Neural cell (in vitro differentiated cells): Measurements from ENCODE around the gene TFB2M.

Source experiments
- EP300 ChIP-seq: fragments of 450-650 bp; conservative IDR thresholded peaks from 2 replicates; pipeline ENCODE4 v1.6.1; 2014; ENCODE audit warnings: antibody characterized with exemption, mild to moderate bottlenecking, moderate library complexity; ENCODE audit not compliant: poor library complexity, severe bottlenecking
- EZH2 ChIP-seq: fragments of 200-600, 300-800 bp; shearing (Covaris generic), sonication (generic); IDR thresholded peaks from 2 replicates; pipeline ENCODE4 v1.6.1; 2014; ENCODE audit warnings: antibody characterized with exemption, low read length, borderline replicate concordance, mild to moderate bottlenecking; ENCODE audit not compliant: insufficient read depth, poor library complexity, severe bottlenecking
- MXI1 ChIP-seq: fragments of 450-650 bp; conservative IDR thresholded peaks from 2 replicates; pipeline ENCODE4 v1.6.1; 2014; ENCODE audit warnings: antibody characterized with exemption, mild to moderate bottlenecking; ENCODE audit not compliant: poor library complexity, severe bottlenecking
- POLR2AphosphoS5 ChIP-seq: IDR thresholded peaks from 2 replicates; pipeline ENCODE4 v1.6.1; 2012
- RAD21 ChIP-seq: fragments of 450-650 bp; conservative IDR thresholded peaks from 2 replicates; pipeline ENCODE4 v1.6.1; 2014; ENCODE audit warnings: antibody characterized with exemption, mild to moderate bottlenecking, moderate library complexity
- SMC3 ChIP-seq: fragments of 450-650 bp; conservative IDR thresholded peaks from 2 replicates; pipeline ENCODE4 v1.6.1; 2014; ENCODE audit warnings: antibody characterized with exemption, mild to moderate bottlenecking, moderate library complexity; ENCODE audit not compliant: poor library complexity
- TAF1 ChIP-seq: IDR thresholded peaks from 2 replicates; pipeline ENCODE4 v1.6.1; 2012; ENCODE audit warnings: low read depth
- TF ChIP-seq, protein P1 (sequence below): fragments of 450-650 bp; IDR thresholded peaks from 2 replicates; pipeline ENCODE4 v1.5.1; 2014; ENCODE audit warnings: antibody characterized with exemption, mild to moderate bottlenecking, moderate library complexity; ENCODE audit not compliant: poor library complexity, severe bottlenecking
- TF ChIP-seq, protein P2 (sequence below): IDR thresholded peaks from 2 replicates; pipeline ENCODE4 v1.6.1; 2012; ENCODE audit warnings: borderline replicate concordance

DNA sequence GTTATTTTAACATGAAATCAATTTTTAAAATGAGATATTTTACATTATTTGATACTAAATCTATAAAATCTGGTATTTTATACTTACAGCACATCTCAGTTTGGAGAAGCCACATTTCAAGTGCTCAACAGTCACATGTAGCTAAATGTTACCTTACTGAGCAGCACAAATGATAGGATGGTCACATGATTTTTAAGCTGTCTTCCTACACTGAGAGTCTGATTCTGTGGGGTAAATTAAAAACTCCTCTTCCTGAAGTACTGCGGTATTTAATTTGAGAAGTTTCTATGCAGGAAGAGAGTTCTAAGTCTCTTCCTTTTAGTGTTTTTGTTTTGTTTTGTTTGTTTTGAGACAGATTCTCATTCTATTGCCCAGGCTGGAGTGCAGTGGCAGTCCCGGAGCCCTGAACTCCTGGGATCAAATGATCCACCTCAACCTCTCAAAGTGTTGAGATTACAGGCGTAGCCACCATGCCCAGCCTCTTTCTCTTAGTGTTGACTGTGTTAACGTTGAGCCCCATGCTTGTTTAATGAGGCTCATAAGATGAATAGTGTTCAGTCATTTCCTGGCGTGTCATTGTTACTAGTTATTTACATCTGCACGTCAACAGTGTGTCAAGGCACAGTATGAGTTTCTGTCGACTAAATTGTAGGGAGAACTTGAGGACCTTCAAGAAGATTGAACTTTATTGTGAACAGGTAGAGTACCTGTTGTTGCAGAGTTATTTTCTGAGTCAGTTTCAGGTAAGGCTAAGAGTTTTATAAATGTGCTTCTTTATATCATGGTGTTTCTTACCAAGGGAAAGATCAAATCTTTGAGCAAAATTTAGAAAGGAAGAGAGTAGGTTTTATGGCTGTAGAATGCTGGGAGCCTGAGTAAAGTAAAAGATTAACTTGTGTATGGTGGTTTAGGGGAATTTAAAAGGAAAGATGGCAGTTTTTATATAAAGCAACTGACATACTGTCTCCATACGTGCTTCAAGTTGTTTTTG is 3.5 kb upstream of the TFB2M start:
- TF ChIP-seq, protein P1, sequence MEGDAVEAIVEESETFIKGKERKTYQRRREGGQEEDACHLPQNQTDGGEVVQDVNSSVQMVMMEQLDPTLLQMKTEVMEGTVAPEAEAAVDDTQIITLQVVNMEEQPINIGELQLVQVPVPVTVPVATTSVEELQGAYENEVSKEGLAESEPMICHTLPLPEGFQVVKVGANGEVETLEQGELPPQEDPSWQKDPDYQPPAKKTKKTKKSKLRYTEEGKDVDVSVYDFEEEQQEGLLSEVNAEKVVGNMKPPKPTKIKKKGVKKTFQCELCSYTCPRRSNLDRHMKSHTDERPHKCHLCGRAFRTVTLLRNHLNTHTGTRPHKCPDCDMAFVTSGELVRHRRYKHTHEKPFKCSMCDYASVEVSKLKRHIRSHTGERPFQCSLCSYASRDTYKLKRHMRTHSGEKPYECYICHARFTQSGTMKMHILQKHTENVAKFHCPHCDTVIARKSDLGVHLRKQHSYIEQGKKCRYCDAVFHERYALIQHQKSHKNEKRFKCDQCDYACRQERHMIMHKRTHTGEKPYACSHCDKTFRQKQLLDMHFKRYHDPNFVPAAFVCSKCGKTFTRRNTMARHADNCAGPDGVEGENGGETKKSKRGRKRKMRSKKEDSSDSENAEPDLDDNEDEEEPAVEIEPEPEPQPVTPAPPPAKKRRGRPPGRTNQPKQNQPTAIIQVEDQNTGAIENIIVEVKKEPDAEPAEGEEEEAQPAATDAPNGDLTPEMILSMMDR, result no peak
- no peak for TF ChIP-seq EP300
- TF ChIP-seq SMC3, result no peak
- no peak for TF ChIP-seq MXI1
- TF ChIP-seq POLR2AphosphoS5, result no peak
- TF ChIP-seq TAF1, result no peak
- TF ChIP-seq EZH2, result no peak
- TF ChIP-seq, protein P2, sequence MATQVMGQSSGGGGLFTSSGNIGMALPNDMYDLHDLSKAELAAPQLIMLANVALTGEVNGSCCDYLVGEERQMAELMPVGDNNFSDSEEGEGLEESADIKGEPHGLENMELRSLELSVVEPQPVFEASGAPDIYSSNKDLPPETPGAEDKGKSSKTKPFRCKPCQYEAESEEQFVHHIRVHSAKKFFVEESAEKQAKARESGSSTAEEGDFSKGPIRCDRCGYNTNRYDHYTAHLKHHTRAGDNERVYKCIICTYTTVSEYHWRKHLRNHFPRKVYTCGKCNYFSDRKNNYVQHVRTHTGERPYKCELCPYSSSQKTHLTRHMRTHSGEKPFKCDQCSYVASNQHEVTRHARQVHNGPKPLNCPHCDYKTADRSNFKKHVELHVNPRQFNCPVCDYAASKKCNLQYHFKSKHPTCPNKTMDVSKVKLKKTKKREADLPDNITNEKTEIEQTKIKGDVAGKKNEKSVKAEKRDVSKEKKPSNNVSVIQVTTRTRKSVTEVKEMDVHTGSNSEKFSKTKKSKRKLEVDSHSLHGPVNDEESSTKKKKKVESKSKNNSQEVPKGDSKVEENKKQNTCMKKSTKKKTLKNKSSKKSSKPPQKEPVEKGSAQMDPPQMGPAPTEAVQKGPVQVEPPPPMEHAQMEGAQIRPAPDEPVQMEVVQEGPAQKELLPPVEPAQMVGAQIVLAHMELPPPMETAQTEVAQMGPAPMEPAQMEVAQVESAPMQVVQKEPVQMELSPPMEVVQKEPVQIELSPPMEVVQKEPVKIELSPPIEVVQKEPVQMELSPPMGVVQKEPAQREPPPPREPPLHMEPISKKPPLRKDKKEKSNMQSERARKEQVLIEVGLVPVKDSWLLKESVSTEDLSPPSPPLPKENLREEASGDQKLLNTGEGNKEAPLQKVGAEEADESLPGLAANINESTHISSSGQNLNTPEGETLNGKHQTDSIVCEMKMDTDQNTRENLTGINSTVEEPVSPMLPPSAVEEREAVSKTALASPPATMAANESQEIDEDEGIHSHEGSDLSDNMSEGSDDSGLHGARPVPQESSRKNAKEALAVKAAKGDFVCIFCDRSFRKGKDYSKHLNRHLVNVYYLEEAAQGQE, result no peak
- no peak for TF ChIP-seq RAD21
